ENCODE data around the gene PAX7.

- TF ChIP-seq CTCF (IDR thresholded peaks at IDR 0.05) = no peak
- TF ChIP-seq POLR2A (IDR thresholded peaks at IDR 0.05) = no peak
Observed at GRCh38 chr1:18792747-18793146, 162.1 kb downstream of the PAX7 start.

Data from body of pancreas (tissue), 4 donors.